Activated naive CD8-positive, alpha-beta T cell (primary cell): ENCODE measurements around the gene PTPN1.
"Not testable (repeated sequence)": the region's sequence is repeated elsewhere in the genome, so short reads cannot be mapped to it uniquely, and the experiment has no call there.

ENCODE experiments used
- H3K27ac Mint-ChIP-seq: one replicate; pipeline ENCODE4 v1.8.0; 2021; ENCODE audit warnings: mixed read lengths
- H3K27me3 Mint-ChIP-seq: one replicate; pipeline ENCODE4 v1.8.0; 2021; ENCODE audit warnings: mixed read lengths
- H3K36me3 Mint-ChIP-seq: one replicate; pipeline ENCODE4 v1.8.0; 2021; ENCODE audit warnings: mixed read lengths
- H3K4me1 Mint-ChIP-seq: one replicate; pipeline ENCODE4 v1.8.0; 2021; ENCODE audit warnings: low read depth, mixed read lengths
- H3K4me3 Mint-ChIP-seq: one replicate; pipeline ENCODE4 v1.8.0; 2021; ENCODE audit warnings: mild to moderate bottlenecking, mixed read lengths
- H3K9me3 Mint-ChIP-seq: one replicate; pipeline ENCODE4 v1.8.0; 2021; ENCODE audit warnings: low read depth, mixed read lengths

PTPN1 gene

DNA sequence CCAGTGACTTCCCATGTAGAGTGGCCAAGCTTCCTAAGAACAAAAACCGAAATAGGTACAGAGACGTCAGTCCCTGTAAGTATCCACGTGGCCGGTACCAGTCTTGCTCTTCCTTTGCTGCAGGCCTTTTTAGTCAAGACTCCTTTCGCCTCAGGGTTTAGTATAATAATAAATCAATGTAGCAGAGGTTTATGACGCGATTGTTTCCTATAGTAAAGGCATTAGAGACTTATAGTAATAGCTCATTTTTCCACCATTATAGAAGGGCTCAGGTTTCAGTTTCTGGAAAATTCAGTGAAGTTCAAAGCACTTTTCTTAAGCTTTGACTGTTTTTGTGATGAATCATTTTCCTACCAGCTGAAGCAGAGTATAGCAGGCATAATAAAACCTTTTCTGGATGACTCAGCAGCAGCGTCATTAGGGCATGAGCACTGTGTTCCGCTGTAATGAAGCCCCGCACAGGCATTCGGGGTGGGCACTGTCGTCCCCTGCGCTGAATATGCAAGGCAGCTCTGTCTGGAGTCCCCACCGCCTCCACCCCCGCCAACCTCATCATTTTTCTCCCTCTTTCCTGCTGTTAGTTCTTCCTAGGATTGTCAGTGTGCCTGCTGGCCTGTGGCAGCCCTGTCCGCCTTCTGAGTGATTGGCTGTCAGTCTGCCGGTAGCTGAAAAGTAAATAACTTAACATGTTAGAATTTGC is 51.3 kb downstream of the PTPN1 start:
- peaks cover 7% of the 10 kb centered on the region for H3K36me3 Mint-ChIP-seq

DNA sequence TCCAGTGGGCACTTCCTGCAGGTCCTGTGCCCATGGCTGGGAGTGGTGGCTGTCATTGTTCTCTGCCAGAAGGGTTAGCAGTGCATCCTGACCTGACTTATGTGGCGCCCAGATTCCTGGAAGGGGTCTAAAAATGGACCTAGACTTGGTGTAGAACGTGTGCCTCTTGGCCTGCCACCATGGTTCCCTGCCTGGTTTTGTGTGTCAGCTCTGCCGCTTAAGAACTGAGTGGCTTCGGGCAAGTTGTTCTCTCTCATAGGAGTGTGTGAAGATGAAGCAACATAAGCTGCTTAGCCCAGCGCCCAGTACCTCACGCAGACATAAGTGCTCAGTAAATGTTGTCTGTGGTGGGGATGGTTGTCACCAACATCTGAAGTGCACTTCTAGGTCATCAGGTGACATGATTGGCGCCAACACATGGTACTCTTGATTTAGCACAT is 52.1 kb downstream of the PTPN1 start:
- H3K4me1 Mint-ChIP-seq: peaks cover 56% of the 10 kb centered on the region

More for the DNA sequence above, 51.3 kb downstream of the PTPN1 start:
- no peaks in the 10 kb centered on the region for H3K9me3 Mint-ChIP-seq
- H3K27ac Mint-ChIP-seq: peak overlapping the region; percentile 98
- H3K4me3 Mint-ChIP-seq: peak overlapping the region; percentile 79
- H3K27me3 Mint-ChIP-seq: no peaks in the 10 kb centered on the region
- peaks cover 54% of the 10 kb centered on the region for H3K4me1 Mint-ChIP-seq

DNA sequence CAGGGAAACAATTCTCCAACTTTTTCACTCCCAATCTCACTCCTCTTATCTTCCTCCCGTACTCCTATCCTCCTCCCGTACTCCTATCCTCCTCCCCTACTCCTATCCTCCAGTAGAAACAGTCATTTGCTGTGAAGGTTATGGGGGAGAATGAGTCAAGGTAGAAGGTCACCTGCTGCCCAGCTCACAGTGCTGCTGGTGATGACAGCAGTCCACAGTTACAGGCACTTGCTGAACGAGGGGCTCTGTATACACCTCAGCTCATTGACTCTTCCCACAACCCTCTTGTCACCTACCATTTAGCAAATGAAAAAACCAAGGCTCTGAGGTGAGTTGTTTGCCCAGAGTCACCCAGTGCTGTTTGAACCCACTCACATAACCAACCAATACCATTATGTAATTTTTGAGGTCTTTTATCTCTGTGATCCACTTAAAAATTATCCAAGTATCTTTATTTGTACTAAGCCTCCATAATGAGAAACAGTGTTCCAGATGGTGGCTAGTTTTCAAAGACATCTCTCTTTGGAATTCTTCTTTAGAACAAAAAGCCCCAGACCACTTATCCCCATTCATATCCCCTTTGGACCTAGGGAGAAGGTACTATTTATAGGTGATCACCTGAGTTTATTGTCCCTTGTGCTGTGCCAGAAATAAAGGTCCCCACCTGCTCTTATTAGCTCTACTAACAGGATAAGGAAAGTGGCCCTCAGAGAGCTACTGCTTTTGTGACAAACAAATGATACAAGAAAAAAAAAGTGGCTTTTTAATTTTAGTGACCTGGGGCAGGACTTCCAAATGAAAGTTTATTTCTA is 53.2 kb downstream of the PTPN1 start:
- Mint-ChIP-seq H3K4me3 (no peak overlapping the region), H3K27me3 (no peaks in the 10 kb centered on the region), H3K27ac (peak overlapping the region; percentile 98), H3K4me1 (peaks cover 62% of the 10 kb centered on the region), H3K9me3 (no peaks in the 10 kb centered on the region), H3K36me3 (peaks cover 7% of the 10 kb centered on the region)

More for the DNA sequence above, 52.1 kb downstream of the PTPN1 start:
- Mint-ChIP-seq H3K36me3 (peaks cover 7% of the 10 kb centered on the region), H3K27ac (peak overlapping the region; percentile 98), H3K9me3 (no peaks in the 10 kb centered on the region), H3K27me3 (no peaks in the 10 kb centered on the region), H3K4me3 (no peak overlapping the region)

- H3K27ac Mint-ChIP-seq: peak overlapping the region; percentile 83
- H3K36me3 Mint-ChIP-seq: peaks cover 8% of the 10 kb centered on the region
- H3K4me3 Mint-ChIP-seq: no peak overlapping the region
- no peaks in the 10 kb centered on the region for H3K9me3 Mint-ChIP-seq
- H3K27me3 Mint-ChIP-seq: no peaks in the 10 kb centered on the region
- peaks cover 70% of the 10 kb centered on the region for H3K4me1 Mint-ChIP-seq
Measured at GRCh38 chr20:50565383-50565782, 55.2 kb downstream of the PTPN1 start.

DNA sequence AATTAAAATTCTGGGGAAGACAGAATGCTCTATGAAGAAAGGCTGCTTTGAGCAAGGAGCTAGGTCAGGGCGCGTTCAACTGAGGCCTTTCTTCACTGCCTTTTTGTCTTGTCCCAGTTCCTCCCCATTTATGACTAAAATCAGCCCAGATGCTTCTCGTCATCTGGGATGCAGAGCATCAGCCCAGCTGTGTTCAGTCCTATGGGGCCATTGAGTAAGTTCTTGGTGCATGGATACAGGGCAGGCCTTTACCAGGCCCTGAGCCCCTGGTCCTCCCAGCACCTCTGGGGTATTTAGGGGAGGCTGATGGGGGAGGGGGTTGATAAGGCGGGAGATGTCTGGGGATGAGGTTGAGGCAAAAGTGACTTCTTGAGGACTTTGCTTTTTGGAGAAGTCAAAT is 55.7 kb downstream of the PTPN1 start:
- no peaks in the 10 kb centered on the region for H3K27me3 Mint-ChIP-seq
- peaks cover 74% of the 10 kb centered on the region for H3K4me1 Mint-ChIP-seq
- peak overlapping the region; percentile 83 for H3K27ac Mint-ChIP-seq
- no peaks in the 10 kb centered on the region for H3K9me3 Mint-ChIP-seq
- H3K36me3 Mint-ChIP-seq: peaks cover 8% of the 10 kb centered on the region
- H3K4me3 Mint-ChIP-seq: no peak overlapping the region

DNA sequence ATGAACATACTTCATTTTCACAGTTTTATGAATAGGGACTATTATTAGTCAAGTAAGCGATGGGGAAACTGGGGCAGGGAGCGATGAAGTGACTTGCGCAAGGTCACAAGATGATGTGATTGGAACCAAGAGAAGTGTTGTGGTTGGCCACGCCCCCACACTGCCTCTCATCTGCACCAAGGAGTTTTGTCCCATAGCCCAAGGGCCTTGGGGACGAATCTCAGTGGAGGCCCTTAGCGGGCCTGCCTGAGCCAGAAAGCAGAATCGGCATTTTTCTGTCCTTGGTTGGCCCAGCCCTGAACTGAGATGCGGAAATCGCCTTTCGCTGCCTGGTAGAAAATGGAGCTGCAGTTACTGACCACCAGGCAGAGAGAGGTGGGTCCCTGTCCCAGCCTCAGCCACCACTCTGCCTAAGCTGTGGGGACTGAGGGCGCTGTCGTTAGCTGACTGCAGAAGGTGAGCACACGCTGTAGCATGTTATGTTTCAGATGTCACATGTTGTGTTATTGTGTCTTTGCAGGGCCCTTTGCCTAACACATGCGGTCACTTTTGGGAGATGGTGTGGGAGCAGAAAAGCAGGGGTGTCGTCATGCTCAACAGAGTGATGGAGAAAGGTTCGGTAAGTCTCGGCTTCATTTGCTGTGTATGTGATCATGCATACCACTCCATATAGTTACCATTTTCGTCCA is 57.8 kb downstream of the PTPN1 start:
- Mint-ChIP-seq H3K4me1 (peaks cover 72% of the 10 kb centered on the region), H3K4me3 (no peak overlapping the region), H3K36me3 (peaks cover 3% of the 10 kb centered on the region), H3K9me3 (no peaks in the 10 kb centered on the region), H3K27ac (peak overlapping the region; percentile 85), H3K27me3 (no peaks in the 10 kb centered on the region)

DNA sequence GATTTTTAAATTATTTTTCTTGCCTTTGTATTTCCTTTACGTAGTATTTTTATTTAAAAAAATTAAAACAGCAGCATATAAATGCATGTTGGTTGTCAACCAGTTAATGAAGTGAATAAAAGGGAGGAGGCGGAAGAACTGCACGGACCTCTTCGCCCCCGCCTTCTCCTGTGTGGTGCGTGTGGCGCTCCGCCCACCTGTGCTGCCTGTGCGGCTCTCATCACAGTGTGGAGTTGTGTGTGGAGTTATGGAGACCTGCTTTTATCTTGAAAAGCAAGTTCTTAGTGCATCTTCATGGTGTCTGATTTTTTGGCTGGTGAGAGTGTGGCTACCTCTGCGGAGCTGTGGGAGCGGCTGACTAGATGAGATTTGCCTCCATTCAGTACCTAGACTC is 58.4 kb downstream of the PTPN1 start:
- no peak overlapping the region for H3K4me3 Mint-ChIP-seq
- H3K27ac Mint-ChIP-seq: peak overlapping the region; percentile 85
- no peaks in the 10 kb centered on the region for H3K9me3 Mint-ChIP-seq
- H3K36me3 Mint-ChIP-seq: peaks cover 2% of the 10 kb centered on the region
- H3K4me1 Mint-ChIP-seq: peaks cover 72% of the 10 kb centered on the region
- no peaks in the 10 kb centered on the region for H3K27me3 Mint-ChIP-seq

DNA sequence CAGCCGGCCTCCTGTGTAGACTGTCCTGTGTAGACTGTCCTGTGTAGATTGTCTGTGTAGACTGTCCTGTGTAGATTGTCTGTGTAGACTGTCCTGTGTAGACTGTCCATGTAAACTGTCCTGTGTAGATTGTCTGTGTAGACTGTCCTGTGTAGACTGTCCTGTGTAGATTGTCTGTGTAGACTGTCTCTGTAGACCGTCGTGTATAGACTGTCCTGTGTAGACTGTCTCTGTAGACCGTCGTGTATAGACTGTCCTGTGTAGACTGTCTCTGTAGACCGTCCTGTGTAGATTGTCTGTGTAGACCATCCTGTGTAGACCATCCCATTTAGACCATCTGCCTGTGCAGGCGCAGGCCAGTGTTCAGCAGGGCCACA is 59.3 kb downstream of the PTPN1 start:
- H3K36me3 Mint-ChIP-seq, H3K9me3 Mint-ChIP-seq, H3K27me3 Mint-ChIP-seq, H3K4me3 Mint-ChIP-seq: not testable (repeated sequence)
- peak overlapping the region; percentile 85 for H3K27ac Mint-ChIP-seq
- peaks cover 67% of the 10 kb centered on the region for H3K4me1 Mint-ChIP-seq

DNA sequence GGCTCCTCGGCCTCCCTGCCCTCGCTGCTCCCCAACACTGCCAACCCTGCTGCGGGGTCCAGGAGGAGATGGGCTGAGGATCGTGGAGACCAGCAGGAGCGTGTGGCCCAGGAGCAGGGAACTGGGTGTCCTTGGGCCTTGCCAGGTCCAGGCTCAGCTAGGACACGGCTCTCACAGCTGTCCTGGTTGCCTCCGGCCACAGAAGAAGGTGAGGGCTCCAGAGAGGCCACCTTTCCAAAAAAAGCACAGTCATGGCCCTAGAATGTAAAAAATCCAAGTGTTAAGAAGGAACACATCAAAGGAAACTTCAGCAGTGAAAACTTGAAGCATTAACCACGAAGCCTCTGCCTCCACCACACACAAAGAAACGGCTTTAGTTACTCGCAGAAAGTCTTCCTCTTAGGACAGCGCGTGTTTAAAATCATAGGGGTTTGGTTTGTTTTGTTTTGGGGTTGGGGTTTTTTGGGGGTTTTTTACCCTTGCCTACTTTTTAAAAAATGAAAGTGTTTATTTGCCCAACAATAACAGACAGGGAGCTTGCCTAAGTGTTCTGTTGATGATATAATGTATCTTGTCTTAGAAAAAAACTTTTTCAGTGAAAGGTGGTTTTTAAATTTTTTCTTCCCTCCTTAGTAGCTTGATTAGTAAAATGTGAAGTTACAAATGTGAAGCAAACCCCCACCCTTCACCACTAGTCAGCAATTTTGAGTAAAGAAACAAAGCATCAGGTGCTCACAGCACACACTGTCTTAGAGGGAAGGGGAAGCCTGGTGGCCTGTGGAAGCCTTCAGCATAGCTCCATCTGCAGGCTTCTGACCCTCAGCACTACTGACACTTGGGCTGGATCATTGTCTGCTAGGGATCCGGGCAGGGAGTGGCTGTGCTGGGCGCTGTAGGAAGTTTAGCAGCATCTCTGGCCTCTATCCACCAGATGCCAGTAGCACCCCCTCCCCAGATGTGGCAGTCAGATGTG is 60.0 kb downstream of the PTPN1 start:
- peaks cover 2% of the 10 kb centered on the region for H3K36me3 Mint-ChIP-seq
- H3K27ac Mint-ChIP-seq: peak overlapping the region; percentile 85
- no peaks in the 10 kb centered on the region for H3K27me3 Mint-ChIP-seq
- peaks cover 64% of the 10 kb centered on the region for H3K4me1 Mint-ChIP-seq
- no peaks in the 10 kb centered on the region for H3K9me3 Mint-ChIP-seq
- peak overlapping the region; percentile 46 for H3K4me3 Mint-ChIP-seq

DNA sequence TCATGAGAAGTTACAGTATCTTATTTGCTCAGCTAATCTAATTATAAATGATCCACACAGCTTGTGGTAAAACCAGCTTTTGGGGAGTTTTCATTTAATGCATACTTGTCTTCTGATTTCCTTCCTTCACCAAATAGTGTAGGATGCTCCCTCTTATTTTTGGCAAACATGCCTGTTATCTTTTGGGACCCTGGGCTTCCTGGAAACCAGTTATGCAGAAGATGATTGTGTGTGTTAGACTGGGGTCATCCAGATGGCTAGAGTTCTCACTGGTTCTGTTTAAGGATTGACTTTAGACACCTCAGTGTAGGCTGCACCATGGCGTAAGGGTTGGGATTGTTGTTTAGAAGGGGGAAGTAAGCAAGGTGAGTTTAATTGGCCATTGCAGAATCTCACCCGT is 61.3 kb downstream of the PTPN1 start:
- H3K36me3 Mint-ChIP-seq: peaks cover 4% of the 10 kb centered on the region
- peak overlapping the region; percentile 84 for H3K27ac Mint-ChIP-seq
- no peaks in the 10 kb centered on the region for H3K9me3 Mint-ChIP-seq
- H3K4me3 Mint-ChIP-seq: no peak overlapping the region
- peaks cover 62% of the 10 kb centered on the region for H3K4me1 Mint-ChIP-seq
- H3K27me3 Mint-ChIP-seq: no peaks in the 10 kb centered on the region

- no peaks in the 10 kb centered on the region for H3K27me3 Mint-ChIP-seq
- H3K36me3 Mint-ChIP-seq: peaks cover 4% of the 10 kb centered on the region
- H3K27ac Mint-ChIP-seq: peak overlapping the region; percentile 80
- peaks cover 51% of the 10 kb centered on the region for H3K4me1 Mint-ChIP-seq
- no peak overlapping the region for H3K4me3 Mint-ChIP-seq
- no peaks in the 10 kb centered on the region for H3K9me3 Mint-ChIP-seq
Measured at GRCh38 chr20:50572938-50573777, 63.0 kb downstream of the PTPN1 start.

DNA sequence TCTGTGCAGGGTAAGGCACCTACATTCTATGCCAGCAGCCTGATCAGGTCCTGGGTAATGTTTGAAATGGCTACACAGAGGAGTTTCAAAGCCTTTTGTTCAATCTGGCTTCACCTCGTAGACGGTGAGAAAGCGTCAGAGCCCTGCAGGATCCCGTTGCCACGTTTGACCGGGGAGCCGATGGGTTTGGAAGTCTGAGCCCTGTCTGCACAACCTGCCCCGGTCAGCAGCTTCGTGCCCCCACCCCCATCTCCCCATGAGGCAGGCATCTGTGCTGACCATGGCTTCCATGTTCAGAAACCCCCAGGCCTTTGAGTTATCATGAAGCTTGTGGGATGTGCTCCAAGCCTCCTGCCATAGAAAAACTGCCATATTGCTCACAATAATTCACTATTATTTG is 63.9 kb downstream of the PTPN1 start:
- Mint-ChIP-seq H3K27ac (peak overlapping the region; percentile 2), H3K4me1 (peaks cover 42% of the 10 kb centered on the region)

DNA sequence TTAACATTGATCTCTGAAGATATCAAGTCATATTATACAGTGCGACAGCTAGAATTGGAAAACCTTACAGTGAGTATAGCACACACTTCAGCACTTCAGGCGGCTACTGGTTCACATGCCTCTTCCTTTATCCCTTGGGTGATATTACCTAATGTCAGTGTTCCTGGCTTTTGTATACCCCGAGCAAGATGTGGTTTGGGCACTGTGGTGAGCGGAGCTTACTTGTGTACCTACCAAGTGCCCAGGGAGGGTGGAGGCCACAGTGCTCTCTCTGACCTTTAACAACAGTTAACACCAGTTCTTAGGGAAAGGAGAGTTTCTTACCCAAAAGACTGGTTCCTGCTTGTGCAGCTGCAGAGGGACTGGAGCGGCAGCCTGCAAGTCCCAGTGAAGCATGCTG is 64.4 kb downstream of the PTPN1 start:
- peak overlapping the region; percentile 58 for H3K27ac Mint-ChIP-seq
- peaks cover 37% of the 10 kb centered on the region for H3K4me1 Mint-ChIP-seq
- H3K36me3 Mint-ChIP-seq: peaks cover 2% of the 10 kb centered on the region
- no peak overlapping the region for H3K4me3 Mint-ChIP-seq
- no peaks in the 10 kb centered on the region for H3K27me3 Mint-ChIP-seq
- no peaks in the 10 kb centered on the region for H3K9me3 Mint-ChIP-seq

More for the DNA sequence above, 63.9 kb downstream of the PTPN1 start:
- no peaks in the 10 kb centered on the region for H3K9me3 Mint-ChIP-seq
- H3K4me3 Mint-ChIP-seq: no peak overlapping the region
- peaks cover 2% of the 10 kb centered on the region for H3K36me3 Mint-ChIP-seq
- no peaks in the 10 kb centered on the region for H3K27me3 Mint-ChIP-seq
